ENCODE measurements around the gene RMP24.
"Not testable (repeated sequence)": the region's sequence is repeated elsewhere in the genome, so short reads cannot be mapped to it uniquely, and the experiment has no call there.

RMP24 gene

DNA sequence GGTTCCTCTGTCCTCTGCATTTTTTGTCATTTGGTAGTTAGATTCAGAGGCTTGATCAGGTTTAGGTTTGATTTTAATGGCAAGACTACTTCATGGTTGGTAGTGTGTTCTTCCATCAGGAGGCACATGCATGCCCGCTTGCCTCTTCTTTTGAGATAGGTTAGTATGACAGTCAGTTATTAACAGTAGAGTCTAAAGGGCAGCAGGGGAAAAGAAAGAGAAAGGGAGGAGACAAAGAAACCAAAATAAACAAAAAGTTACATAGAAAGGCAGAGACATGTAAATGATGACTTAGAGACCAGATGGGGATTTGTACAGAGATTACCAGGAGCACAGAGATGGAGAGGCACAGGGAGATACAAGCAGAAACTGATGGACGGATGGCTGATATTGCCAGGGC is 10.2 kb upstream of the RMP24 start:
- no peak overlapping the region for H3K27ac ChIP-seq (ENCODE audit: low read depth, low read length)
- ChIA-PET CTCF (interaction anchor here (2.2 kb wide), 1 partner anchor 12 kb away, joined by 10 read pairs; no protein-coding TSS in a partner anchor), POLR2A (no interaction called here)
- TF ChIP-seq, protein P1, sequence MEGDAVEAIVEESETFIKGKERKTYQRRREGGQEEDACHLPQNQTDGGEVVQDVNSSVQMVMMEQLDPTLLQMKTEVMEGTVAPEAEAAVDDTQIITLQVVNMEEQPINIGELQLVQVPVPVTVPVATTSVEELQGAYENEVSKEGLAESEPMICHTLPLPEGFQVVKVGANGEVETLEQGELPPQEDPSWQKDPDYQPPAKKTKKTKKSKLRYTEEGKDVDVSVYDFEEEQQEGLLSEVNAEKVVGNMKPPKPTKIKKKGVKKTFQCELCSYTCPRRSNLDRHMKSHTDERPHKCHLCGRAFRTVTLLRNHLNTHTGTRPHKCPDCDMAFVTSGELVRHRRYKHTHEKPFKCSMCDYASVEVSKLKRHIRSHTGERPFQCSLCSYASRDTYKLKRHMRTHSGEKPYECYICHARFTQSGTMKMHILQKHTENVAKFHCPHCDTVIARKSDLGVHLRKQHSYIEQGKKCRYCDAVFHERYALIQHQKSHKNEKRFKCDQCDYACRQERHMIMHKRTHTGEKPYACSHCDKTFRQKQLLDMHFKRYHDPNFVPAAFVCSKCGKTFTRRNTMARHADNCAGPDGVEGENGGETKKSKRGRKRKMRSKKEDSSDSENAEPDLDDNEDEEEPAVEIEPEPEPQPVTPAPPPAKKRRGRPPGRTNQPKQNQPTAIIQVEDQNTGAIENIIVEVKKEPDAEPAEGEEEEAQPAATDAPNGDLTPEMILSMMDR (IDR thresholded peaks at IDR 0.05; ENCODE audit: low read depth, low read length): no peak
- H3K9me3 ChIP-seq (ENCODE audit: control insufficient read depth, insufficient read depth, low read length): no peaks in the 10 kb centered on the region
- DNase-seq (ENCODE audit: low read depth, low spot score): no peak
- no peaks in the 10 kb centered on the region for H3K27me3 ChIP-seq (ENCODE audit: control insufficient read depth, insufficient read depth, low read length)
- no peak overlapping the region for H3K4me3 ChIP-seq (ENCODE audit: low read depth, low read length)

DNA sequence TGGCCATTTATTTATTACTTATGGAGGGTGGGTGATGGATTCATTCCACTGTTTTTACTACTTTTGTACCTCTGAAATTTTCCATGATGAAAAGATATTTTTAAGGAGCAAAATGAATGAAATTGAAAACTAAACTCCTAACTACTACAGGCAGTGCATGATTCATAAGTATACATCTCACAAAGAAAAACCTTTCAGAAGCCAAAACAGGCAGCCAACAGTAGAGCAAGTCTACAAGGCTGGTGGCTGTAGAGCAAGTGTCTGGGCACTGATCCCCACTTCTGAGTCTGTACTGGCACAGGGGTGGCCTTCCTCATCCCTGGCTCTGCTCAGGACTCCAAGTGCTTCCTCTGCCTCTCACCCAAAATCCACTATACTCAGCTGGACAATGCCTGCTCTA is 8.2 kb upstream of the RMP24 start:
- H3K27ac ChIP-seq (ENCODE audit: low read depth, low read length): no peak overlapping the region
- TF ChIP-seq, protein P1 (IDR thresholded peaks at IDR 0.05; ENCODE audit: low read depth, low read length): no peak
- POLR2A ChIA-PET: no interaction called here
- H3K4me3 ChIP-seq (ENCODE audit: low read depth, low read length): no peak overlapping the region
- DNase-seq (ENCODE audit: low read depth, low spot score): no peak
- no peaks in the 10 kb centered on the region for H3K9me3 ChIP-seq (ENCODE audit: control insufficient read depth, insufficient read depth, low read length)
- no peaks in the 10 kb centered on the region for H3K27me3 ChIP-seq (ENCODE audit: control insufficient read depth, insufficient read depth, low read length)
- CTCF ChIA-PET: no interaction called here

DNA sequence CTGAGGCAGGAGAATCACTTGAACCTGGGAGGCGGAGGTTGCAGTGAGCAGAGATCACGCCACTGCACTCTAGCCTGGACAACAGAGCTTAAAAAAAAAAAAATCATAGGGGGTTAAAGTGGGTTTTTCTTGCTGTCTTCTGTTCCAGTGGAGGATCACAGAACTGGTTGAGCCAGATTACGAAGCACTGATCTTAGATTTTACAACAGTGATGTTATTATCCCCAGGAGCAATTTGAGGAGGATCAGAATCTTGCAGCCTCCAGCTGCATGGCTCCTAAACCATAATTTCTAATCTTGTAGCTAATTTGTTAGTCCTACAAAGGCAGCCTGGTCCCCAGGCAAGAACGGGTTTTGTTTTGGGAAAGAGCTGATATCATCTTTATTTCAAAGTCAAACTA is 4.6 kb upstream of the RMP24 start:
- not testable (repeated sequence) for H3K4me3 ChIP-seq (ENCODE audit: low read depth, low read length); H3K27ac ChIP-seq (ENCODE audit: low read depth, low read length); H3K27me3 ChIP-seq (ENCODE audit: control insufficient read depth, insufficient read depth, low read length); H3K9me3 ChIP-seq (ENCODE audit: control insufficient read depth, insufficient read depth, low read length); DNase-seq (ENCODE audit: low read depth, low spot score)
- ChIA-PET CTCF (interaction anchor here (2.1 kb wide), 1 partner anchor 18 kb away, joined by 10 read pairs; no protein-coding TSS in a partner anchor), POLR2A (interaction anchor here (0.8 kb wide), 1 partner anchor 17 kb away, joined by 3 read pairs; no protein-coding TSS in a partner anchor)

DNA sequence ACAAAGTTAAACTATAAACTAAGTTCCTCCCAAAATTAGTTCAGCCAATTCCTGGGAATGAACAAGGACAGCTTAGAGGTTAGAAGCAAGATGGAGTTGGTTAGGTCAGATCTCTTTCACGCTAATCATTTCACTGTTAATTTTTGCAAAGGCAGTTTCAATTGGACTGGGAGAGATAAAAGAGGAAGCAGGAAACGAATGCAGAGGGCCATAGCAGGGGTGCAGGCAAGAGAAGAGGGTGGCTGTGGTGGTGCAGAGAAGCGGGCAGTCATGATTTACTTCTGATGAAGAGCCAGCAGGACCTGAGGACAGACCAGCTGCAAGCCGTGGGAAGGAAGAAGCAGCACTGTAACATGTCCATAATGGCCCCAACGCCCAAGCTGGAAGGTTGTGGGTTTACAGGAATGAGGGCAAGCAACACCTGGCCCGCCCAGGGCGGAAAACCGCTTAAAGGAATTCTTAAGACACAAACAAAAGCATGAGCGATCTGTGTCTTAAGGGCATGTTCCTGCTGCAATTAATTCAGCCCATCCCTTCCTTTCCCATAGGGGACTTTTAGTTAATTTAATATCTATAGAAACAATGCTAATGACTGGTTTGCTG is 4.1 kb upstream of the RMP24 start:
- Histone ChIP-seq H3K9me3 (ENCODE audit: control insufficient read depth, insufficient read depth, low read length) (no peaks in the 10 kb centered on the region; the same call in 1 of the 2 replicates), H3K27me3 (ENCODE audit: control insufficient read depth, insufficient read depth, low read length) (no peaks in the 10 kb centered on the region), H3K4me3 (ENCODE audit: low read depth, low read length) (no peak overlapping the region), H3K27ac (ENCODE audit: low read depth, low read length) (no peak overlapping the region)
- no peak for DNase-seq (ENCODE audit: low read depth, low spot score)
- ChIA-PET CTCF (interaction anchor here (2.1 kb wide), 1 partner anchor 18 kb away, joined by 10 read pairs; no protein-coding TSS in a partner anchor), POLR2A (interaction anchor here (0.8 kb wide), 1 partner anchor 18 kb away, joined by 3 read pairs; no protein-coding TSS in a partner anchor)
- TF ChIP-seq, protein P1 (IDR thresholded peaks at IDR 0.05; ENCODE audit: low read depth, low read length): no peak

DNA sequence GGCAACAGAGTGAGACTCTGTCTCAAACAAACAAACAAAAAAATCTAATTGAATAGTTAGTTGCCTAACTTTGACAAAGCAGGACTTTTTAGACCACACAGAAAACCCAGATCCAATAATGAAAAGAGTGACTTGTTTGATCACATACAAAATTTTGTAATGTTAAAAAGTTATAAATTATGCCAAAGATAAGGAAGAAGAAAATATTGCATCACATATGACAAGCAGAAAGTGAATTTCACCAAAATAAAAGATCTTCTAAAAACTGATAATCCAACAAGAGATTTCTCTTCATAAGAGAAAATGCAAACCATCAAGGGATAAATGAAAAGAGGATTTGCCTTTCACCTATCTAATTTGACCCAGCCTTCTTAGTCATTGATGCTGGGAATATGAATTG is 2.8 kb upstream of the RMP24 start:
- Histone ChIP-seq H3K27me3 (ENCODE audit: control insufficient read depth, insufficient read depth, low read length) (no peaks in the 10 kb centered on the region), H3K27ac (ENCODE audit: low read depth, low read length) (no peak overlapping the region), H3K4me3 (ENCODE audit: low read depth, low read length) (no peak overlapping the region), H3K9me3 (ENCODE audit: control insufficient read depth, insufficient read depth, low read length) (no peaks in the 10 kb centered on the region; the same call in 1 of the 2 replicates)
- CTCF ChIA-PET: no interaction called here
- POLR2A ChIA-PET: no interaction called here
- no peak for DNase-seq (ENCODE audit: low read depth, low spot score)
- TF ChIP-seq, protein P1 (IDR thresholded peaks at IDR 0.05; ENCODE audit: low read depth, low read length): no peak

Measured in AG04450 (cell line).